HepG2 (cell line): Measurements from ENCODE around the gene EFS.

Experiments
- ZBTB33 ChIP-seq: sonication (generic); formaldehyde crosslinking; IDR thresholded peaks from 2 replicates; pipeline ENCODE4 v1.4.0; 2020; ENCODE audit warnings: missing genetic modification reagents
- ZNF232 ChIP-seq: sonication (generic); formaldehyde crosslinking; IDR thresholded peaks from 2 replicates; pipeline ENCODE4 v1.4.0; 2020; ENCODE audit warnings: missing genetic modification reagents, borderline replicate concordance

- 0 out of 2 replicates have a peak, but pooled peaks have one; percentile 10 for TF ChIP-seq ZBTB33 (CRISPR knock-in tag)
- TF ChIP-seq ZNF232 (CRISPR knock-in tag): peak; percentile 92
These were observed 43.1 kb downstream of the EFS start for GRCh38 chr14:23321572-23322547.
